SIG-M5 treated with dmso at 0.1 percent for 504 hours (cell line): ENCODE results near the gene UAP1.
A peak's percentile ranks its signal among the peaks of the same experiment; 100 is the strongest.

ENCODE experiments used
- DNase-seq: peaks from one replicate; lab custom pipeline; 2025; ENCODE audit not compliant: unreplicated experiment; lab: John Stamatoyannopoulos, UW

Gene UAP1

DNA sequence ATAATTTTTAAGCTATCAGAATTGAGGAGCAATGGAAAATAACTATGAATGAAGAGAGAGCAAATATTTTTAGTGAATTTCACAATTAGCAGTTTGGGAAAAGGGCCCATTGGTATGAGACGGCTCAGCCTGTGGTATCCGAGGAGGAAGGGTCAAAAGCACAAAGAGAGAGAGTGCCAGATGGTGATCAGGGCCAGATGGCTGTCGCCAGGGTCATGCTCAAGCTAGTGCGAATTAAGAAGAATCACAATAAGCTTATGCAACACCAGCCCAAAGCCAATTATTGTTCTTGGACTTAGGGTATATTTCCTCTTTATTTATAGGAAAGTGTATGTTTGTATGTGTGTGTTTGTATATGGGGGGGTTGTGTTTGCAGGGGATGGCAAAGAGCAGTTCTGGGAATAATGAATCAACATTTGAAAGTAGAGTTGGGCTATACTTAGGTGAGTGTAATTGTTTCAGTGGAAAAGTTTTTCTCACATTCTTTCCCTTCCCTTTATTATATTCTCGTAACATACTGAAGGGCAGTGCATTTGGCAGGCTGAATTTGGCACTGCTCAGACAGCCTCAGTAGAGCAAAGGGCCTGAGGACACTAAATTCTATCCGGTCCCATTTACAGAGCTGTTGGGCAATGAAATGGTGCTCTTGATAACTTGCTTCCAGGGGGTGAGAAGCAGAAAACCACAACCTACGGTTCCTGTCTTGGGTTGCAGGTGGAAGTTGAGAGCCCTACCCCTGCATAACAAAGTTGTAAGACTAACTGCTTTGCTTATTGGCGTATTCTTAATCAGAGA lies 51.3 kb downstream of the UAP1 start:
- DNase-seq = no peak

DNA sequence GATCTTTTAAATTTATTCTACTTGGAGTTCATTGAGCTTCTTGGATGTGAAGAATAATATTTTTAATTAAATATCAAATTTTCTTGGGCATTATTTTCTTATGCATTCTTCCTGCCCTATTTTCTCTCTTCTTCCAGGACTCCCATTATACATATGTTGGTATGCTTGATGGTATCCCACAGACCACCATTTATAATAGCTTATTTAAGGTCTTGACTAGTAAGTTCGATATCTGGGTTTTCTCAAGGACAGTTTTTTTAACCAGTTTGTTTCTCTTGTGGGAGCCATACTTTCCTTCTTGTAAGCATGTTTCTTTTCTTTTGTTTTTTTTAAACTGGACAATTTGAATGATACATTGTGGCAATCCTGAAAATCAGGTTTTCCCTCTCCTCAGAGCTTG lies 55.3 kb downstream of the UAP1 start:
- no peak for DNase-seq

DNA sequence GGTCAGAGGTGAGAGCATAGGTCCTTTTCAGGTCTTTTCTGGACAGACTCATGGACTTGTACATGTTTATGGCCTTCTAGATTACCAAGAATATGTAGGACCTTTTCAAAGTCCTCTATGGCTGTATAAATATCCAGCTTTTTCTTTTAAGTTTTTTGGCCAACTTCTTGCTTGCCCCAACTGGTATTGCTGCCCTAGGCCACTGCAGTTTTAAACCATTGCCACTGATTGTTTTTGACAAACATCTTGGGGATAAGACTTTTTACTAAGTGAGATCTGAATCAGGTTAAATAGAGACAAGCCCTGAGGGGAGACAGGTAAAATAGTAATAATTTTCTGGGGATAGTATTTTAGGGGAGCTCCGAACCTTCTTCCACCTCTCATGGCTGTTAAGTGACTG lies 56.0 kb downstream of the UAP1 start:
- no peak for DNase-seq

DNA sequence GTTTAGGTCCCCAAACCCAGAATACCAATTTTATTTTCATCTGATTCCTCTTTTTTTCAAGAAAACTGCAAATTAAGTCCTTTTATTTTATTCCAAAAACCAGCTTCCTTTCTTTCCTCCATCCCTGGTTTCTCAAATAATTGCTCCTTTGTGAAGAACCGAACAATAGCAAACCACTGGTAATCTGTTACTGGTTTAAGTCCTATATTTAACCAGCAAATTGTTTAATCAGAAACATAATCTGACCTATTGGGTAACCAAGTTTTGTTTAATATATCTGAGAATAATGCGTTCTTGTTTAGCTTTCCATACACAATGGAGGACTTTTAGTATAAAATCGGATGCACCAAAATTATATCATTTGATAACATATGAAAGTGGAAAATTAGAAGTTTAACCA lies 57.6 kb downstream of the UAP1 start:
- no peak for DNase-seq

DNA sequence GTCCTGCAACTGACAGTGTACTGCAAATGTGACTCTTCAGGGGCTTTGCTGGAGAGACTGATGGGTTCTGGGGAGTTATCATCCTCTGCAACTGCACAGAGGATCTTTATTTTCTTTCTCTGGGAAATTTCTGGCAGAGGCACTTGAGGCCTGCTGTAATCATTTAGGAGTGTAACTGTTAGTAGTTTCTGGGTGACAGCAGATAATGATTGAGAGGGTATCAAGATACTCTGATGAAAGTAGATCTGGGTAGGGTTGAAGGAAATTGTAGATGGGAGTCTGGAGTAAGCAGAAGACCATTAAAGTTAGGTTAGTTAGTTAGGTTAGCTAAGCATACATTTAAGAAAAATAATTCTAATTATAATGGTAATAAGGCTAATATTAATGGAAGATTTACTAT lies 59.7 kb downstream of the UAP1 start:
- no peak for DNase-seq

DNA sequence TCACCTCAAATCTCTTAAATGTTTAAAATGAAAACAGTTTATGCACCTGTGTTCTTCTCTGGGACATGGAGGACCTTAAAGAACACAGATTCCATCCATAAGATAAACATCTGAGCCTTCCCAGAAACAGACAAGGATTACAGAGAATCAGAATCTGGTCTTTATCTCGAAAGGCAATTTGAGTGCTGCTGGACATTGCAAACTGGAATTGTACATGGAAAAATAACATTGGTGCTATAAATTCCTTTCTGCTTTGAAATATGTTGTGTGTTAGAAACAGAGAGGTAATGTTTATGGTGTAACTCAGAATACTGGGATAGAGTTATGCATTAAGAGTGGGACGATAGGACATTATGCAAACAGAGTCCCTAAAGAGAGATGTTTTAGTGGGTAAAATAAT lies 64.2 kb downstream of the UAP1 start:
- no peak for DNase-seq

DNA sequence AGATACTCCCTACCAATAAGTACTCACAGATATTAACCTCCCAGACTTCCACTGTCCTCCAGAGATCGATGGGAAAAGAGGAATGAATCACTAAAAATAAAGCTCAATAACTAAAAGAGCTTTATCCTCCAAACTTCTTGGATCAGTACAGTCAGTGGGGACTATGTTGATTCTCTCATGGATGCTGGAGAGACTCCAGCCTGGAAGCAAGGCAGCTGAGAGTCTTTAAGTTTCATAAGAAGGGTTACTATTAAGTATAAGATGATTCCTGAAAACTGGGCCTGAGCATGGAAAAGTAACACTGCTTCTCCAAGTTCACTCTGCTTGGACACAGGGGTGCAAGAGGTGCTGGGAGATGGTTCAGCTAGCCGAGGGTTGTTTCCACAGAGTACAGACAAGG lies 64.6 kb downstream of the UAP1 start:
- no peak for DNase-seq

DNA sequence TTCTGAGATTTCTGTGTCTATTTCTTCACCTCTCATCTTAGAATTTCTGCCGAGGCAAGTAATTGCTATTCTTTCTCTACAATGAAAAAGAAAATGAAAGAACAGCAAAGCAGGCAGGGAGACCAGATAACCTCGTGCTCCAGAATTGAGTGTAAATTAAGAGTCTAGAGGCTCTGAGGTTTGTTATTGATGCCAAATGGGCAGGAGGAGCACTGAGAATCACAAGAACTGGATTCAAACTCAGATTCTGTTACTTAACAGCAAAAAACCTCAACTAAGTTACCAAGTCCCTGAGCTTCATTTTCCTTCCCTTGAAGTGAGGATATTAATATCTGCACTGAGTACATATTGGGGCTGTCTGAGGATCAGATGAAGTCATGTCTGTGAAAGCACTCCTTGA lies 65.2 kb downstream of the UAP1 start:
- no peak for DNase-seq

DNA sequence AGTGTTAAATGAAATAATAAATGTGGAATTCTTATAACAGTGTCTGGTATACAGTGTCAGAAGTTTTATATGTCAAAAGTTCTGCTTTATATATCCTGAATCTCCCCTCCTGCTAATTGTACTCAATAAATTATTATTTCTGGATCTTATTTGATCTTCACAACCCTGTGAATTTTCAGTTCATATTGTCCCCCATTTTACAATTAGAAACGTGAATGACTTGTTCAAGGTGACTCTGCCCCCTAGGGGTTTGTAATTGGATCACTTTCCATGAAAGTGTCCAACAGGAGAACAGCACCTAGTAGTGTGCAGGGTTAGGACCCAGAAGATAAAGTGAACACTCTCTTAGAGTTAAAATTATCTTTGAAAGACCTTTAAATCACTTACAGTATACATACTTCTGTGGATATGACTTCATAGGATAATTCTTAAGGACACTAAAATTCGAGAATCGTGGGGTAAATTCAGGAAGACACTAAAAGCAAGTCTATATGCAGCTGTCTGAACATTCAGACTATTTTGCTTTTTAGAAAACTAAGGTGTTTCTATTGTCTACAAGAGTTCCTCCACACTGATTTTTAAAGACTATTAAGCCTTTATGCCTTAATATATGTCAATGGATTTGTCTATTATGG lies 66.3 kb downstream of the UAP1 start:
- DNase-seq = peak; percentile 21

DNA sequence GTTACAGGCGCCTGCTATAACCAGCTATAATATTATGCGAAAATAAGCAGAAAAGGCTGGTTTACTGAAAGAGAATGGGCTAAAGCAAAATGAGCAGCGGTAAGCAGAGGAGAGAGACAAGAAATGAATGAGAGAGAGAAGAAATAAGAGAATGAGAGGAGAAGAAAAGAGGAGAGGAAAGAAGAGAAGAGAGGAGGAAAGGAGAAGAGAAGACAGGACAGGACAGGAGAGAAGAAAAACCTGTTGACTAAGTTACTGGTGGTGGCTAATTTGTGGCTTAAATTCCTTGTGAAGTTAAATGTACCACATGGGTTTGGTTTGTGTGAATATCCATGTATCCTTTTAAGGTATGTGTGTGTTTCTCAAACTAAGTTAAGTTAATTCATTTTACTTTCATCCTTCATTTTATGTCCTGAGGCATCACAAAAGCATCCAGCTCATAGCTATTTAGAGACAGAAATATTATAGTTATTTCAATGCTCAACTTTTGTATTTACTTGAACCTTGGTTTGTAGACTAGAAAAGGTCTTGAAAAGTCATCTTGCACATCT lies 67.6 kb downstream of the UAP1 start:
- no peak for DNase-seq

DNA sequence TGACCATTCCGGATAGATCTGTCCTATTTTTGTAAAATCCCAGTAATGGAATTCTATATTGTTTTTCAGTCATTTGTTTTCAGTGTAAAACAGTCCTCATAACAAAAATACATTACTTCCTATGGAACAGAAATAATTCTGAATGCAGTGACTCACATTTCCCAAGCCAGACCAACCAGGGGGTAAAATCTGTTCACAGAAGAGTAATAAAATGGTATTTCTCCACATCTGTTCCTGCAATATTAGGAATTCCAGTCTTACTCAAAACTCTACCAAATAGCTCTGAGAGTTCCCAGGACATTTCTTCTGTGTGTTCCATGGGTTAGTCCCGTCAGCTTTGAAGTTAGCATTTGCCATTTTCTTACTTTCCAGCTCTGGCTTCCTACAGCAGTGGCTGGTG lies 68.1 kb downstream of the UAP1 start:
- no peak for DNase-seq

DNA sequence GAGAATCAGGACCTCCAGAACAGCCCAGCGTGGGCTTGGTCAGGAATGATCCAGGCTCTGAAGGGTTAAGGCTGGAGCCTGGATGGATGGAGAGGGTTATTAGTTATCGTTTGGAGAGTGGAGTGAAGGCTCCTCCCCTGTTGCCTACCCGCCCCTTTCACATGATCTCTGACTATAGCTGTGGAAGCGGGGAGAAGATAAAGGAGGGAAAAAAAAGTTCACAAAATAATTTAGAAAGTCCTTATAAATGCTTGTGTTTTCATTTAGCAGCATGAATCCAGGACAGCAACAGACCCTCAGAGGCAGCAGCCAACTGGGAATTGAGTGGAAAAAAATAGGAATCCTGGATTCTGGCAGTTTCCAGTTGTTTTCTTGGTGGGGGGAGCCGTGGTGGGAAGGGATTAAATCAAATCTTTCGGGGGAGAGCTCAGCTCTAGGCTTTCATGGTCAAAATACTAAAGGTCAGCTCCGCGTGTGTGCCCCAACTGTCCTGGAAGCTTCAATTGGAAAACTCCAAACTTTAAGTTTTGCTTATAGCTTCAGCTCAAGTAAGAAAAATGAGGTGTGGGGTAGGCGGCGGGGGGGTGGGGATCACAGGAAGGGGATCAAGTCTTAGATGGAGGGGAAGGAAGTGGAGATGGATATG lies 70.1 kb downstream of the UAP1 start:
- no peak for DNase-seq

DNA sequence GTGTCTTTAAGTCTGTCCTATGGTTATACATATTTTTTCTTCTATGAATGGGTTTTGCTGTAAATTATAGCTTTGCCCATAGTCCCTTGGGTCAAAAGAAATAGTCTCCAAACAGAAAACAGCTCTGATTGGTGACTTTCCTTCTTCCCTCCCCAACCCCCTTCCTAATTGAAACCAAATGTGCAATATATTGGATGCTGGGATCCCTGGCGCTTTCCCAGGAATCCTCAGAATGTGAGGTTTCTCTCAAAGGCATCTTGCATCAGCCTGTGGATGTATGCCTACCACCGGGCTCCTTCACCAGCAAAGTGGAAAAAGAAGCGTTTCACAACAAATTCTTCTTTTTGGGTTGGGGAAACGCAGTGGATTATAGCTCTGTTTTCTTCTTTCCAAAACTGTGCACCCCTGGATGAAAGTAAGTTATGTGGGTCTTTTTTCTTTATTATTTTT lies 70.7 kb downstream of the UAP1 start, which contains the start of gene DDR2:
TSS of gene DDR2 (plus strand) at position 248 of the 450 bp plus-strand sequence. CDS start 86,600 bp downstream, outside the sequence.
- DNase-seq = no peak

DNA sequence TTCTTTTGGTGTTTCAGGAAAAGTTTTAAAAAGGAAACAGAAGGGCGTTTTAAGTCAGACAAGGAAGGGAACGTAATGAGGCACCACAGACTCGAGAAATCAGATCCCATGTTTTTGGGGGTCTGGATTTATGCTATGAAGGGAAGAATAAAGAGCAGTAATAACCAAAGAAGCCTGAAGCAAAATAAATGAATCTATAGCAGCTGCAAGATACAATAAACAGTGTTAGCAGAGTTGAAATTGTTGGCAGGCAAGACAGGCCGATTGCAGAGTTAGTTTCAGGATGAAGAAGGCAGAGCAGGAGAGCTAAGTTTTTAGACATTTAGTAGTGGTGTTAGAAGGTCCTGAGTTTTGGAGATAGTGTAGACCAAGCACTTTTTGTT lies 71.2 kb downstream of the UAP1 start:
- DNase-seq = no peak

DNA sequence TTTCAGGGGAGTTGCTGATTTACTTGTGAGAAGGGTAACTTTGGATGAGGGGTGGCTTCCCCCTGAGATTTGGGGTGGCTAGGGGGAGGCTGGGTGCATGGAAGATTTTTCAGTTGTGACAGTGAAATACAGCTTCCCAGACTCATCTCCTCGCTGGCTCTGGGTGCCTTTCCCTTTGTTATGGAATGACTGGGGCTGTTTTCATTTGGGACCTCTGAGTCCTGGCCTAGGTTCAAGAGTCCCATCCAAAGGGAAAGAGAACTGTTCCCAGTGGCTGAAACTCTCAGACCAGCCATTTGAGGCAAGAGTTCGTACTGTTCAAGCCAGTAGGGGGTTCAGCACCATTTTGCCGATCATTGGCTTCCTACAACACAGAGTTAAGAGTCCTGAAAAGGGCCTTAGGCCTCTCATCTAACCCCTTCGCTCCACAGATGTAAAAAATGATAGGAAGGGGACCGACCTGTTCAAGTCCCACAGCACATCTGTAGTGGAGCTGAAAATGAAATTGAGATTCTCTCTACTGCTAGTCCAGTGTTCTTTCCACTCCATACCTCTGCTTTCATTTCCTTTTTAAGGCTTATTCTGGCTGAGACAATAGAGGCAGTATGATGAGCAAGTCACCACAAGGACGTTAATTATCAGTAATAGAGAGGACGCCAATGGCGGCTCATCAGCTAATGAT lies 71.7 kb downstream of the UAP1 start:
- no peak for DNase-seq

DNA sequence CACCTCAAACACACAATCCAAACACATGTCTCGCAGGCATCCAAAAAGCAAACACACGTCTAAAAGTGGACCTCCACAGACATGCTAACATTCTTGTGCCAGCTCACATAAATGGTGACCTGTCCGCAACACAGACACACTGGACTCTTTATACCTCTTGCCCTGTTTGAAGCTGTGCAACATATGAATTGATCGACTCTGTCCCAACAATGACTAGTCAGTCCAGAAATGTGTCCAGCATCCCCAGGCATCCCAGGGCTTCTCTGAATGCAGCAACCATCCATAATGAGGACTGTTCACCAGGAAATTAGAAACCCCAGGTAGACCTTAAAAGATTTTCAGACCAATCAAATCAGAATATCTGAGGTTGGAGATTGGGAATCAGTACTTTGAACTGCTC lies 73.9 kb downstream of the UAP1 start:
- no peak for DNase-seq

DNA sequence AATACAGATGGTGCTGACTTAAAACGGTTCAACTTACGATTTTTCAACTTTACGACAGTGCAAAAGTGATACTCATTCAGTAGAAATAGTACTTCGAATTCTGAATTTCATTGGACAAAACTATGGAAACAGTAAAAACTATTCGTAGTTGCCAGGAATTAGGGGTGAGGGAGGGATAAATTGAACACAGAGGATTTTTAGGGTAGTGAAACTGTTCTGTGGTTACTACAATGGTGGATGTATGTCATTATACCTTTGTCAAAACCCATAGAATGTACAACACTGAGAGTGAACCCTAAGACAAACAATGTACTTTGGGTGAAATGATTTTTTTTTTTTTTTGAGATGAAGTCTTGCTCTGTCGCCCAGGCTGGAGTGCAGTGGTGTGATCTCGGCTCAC lies 78.2 kb downstream of the UAP1 start:
- DNase-seq = peak; percentile 58

DNA sequence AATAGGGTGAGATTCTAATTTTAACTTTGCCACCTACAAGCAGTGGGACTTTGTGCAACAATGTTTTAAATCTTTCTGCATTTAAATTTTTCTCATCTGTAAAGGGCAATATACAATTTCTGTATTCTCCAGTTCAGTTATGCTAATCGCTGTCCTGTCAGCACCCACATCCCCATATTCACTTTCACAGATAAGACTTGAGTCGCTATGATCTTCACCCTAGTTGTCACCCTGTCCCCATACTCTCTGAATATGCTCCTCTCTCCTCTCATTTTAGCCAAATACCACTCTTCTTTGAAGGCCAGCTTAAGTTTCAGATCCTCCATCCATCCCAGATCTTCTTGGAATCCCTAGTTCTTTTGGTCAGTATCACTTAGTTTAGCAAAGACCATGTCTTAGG lies 79.6 kb downstream of the UAP1 start:
- no peak for DNase-seq

DNA sequence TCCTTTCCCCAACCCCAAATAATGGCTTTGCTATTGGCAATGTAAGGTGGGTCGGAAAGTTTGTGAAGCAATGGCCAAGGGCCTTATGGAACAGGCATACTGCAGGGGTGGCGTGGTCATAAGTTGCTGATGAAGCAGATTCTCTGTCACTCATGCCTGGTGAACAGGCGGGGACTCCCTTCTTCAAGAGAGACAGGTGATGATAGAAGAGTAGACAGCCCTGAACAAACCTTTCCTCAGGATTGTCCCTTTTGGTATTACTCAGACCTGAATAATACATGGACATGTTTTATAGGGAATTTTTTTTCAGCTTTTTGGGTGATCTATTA lies 83.4 kb downstream of the UAP1 start:
- no peak for DNase-seq

DNA sequence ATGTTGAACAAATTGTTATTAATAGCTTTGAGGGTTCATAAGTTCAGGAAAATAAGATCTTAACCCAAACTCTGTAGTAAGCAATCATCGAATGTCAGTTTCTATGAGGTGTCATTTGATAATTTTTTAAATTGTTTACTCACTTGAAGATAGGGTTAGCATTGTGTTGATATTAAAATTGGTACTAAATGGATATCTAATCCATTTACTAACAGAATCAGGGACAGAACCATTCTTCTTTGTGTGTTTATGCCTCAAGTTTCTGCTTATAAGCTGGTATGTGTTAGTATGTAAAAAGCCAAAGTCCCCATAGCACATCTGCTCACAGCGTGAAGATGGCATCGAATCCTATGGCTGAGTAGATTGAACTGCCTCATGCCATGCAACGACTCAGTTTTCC lies 84.1 kb downstream of the UAP1 start:
- DNase-seq = no peak

DNA sequence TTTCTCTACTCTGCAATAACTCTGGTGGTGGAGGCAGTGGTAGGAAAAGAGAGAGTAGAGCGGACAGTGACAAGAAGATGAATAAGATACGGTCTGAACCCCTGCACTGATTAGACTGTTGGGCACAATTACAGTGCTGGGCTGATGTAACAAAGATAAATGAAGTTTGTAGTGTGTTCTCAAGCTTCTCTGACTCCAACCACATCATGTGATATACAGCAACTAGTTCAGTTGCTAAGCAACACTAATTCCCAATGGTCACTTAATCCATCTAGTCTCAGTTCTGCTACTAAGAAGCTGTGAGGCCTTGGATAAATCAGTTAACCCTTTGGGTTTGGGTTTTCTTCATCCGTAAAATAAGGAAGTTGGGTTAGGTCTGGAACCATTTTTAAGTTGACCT lies 88.1 kb downstream of the UAP1 start:
- no peak for DNase-seq
